GM19324 (cell line): Measurements from ENCODE around the gene AGXT2.
A peak's percentile ranks its signal among the peaks of the same experiment; 100 is the strongest.

Source experiments
- ATAC-seq: cut with Tn5 transposase; IDR thresholded peaks from one replicate; pipeline ENCODE4 v1.9.1; 2021; ENCODE audit warnings: mild to moderate bottlenecking, moderate library complexity; ENCODE audit not compliant: unreplicated experiment, low FRiP score

The AGXT2 gene

DNA sequence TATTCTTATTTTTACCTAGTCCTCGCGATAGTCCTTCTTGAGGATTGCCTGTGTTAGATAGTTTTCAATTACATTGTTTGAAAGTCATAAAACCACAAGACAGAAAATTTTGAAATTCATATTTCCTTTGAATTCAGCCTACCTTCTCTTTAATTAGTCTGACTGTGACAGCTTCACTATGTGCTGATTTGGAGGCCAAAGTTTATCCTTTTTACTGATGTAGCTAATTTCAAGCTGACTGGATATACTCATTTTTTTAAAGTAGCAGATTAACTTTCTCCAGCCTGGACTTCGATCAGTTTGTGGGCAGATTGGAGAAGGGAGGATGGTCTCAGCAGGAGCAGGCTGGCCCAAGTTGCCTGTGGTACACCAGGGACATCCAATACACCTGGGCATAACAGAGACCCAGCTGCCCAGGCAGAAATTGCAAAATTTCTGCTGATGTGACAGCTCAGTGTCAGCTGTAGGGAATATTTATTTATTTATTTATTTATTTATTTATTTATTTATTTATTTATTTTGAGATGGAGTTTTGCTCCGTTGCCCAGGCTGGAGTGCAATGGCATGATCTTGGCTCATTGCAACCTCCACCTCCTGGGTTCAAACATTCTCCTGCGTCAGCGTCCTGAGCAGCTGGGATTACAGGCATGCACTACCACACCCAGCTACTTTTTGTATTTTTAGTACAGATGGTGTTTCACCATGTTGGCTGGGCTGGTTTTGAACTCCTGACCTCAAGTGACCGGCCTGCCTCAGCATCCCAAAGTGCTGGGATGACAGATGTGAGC lies 24.2 kb downstream of the AGXT2 start:
- no peak for ATAC-seq

- ATAC-seq = no peak
Measured at GRCh38 chr5:35016174-35017051, 31.3 kb downstream of the AGXT2 start.

GRCh38 chr5:35015063-35015462 lies 32.7 kb downstream of the AGXT2 start:
- ATAC-seq = no peak

- no peak for ATAC-seq
Measured at GRCh38 chr5:35012796-35013195, 35.0 kb downstream of the AGXT2 start.

GRCh38 chr5:35012365-35012764 lies 35.4 kb downstream of the AGXT2 start:
- ATAC-seq = no peak

DNA sequence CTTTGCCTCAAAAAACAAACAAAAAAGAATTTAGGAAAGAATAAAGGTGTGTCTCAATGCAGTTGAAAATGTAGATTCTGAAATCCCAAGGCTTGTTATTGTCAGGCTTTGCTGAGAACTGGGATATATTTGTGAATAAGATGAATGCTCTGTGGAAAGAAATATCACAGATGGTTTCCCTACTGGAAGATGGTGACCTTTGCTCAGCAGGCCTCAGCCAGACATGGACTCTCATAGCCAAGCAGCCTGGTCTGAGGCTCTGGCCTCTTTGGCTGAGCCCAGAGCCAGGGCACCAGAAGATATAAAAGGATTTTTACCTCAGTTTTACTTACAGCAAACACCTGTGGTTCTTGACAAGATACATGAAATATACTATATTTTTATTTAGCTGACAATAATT lies 37.1 kb downstream of the AGXT2 start:
- ATAC-seq = no peak

GRCh38 chr5:35009657-35010056 lies 38.1 kb downstream of the AGXT2 start:
- no peak for ATAC-seq

DNA sequence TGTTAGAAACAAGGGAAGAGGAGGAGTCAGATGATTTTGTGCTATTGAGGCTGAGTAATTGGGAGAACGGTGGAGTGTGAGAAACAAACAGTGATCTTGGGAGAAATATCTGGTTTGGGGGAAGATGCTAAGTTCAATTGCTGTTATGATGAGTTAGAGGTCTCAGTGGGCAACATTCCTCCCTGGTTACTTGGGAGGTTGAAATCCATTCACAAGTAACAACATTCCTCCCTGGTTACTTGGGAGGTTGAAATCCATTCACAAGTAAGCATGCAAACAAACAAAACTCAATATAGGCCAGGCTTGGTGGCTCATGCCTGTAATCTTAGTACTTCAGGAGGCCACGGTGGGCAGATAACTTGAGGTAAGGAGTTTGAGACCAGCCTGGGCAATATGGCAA lies 38.7 kb downstream of the AGXT2 start:
- no peak for ATAC-seq

- ATAC-seq = no peak
Measured at GRCh38 chr5:35004771-35005170, 43.0 kb downstream of the AGXT2 start.

DNA sequence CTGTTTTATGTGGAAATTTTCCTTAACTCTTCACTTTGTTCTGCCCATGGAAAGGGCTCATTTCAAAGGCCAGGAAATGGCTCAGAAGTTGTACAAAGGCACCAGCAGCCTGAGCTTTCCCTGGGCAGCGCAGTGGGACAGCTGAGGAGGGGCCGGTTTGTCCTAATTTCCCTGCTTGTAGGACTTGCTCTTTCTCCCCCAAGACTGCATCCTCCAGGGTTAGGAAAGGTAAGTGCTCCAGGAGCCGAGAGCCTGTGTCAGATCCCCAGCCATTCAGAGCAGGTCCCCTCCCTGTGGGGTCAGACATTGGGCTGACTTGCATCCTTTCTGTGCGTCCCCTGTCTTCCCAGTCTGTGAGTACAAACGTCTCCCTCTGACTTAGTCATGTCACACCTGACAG lies 43.5 kb downstream of the AGXT2 start:
- no peak for ATAC-seq

DNA sequence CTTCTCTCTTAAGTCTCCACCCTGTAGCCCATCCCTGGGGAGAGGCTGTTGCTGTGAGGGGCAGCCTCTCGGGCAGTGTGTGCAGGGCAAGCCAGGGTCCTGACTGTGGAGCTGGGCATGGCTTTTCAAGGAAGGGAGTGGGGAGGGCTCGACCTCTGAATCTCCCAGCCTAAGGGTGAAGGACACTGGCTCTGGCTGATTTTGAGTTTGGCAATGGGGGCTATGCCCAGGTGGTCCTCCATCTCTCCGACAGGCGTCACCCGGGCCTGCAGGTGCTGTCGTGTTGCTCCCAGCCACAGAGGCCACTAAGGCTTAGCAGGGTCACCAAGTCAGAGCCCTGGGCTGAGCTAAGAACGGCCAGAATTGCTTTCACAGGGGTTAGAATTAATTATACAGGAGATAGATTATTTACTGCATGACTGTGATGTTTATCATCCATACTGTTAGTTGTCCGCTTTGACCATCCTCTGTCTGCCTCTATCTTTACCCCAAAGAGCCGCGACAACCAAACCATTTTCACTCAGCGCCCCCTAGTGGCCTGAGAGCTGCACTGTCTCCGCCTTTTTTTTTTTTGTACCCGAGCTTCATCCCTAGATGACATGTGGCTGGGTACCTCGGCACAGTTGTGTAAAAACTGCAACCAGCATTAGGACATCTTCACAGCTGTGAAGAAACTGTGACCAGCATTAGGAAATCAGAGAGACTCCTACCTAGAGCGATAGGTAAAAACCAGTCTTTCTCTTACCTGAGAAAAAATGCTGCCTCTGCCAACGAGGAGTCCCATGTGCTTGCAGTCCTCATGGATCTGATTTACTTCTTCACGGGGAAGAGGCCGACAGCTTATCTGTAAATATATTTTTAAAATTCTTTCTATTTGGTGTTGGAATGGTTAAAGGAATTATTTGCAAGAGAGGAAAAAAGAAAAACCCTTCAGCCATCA lies 44.5 kb downstream of the AGXT2 start:
- ATAC-seq = peak; percentile 68

DNA sequence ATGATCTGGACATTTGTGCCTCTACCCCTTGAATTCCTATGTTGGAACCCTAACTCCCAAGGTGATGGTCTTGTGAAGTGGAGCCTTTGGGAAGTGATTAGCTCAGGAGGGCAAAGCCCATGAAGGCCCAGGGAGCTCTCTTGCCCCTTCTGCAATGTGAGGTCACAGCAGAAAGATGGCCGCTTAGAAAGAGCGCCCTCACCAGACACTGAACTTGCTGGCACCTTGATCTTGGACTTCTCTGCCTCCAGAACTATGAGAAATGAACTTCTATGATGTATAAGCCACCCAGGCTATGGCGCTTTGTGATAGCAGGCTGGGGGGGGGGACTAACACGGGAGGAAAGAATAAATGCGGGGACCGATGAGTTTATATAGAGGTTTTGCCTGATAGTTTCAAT lies 45.3 kb downstream of the AGXT2 start:
- no peak for ATAC-seq

- no peak for ATAC-seq
Measured at GRCh38 chr5:35001842-35002241, 45.9 kb downstream of the AGXT2 start.

DNA sequence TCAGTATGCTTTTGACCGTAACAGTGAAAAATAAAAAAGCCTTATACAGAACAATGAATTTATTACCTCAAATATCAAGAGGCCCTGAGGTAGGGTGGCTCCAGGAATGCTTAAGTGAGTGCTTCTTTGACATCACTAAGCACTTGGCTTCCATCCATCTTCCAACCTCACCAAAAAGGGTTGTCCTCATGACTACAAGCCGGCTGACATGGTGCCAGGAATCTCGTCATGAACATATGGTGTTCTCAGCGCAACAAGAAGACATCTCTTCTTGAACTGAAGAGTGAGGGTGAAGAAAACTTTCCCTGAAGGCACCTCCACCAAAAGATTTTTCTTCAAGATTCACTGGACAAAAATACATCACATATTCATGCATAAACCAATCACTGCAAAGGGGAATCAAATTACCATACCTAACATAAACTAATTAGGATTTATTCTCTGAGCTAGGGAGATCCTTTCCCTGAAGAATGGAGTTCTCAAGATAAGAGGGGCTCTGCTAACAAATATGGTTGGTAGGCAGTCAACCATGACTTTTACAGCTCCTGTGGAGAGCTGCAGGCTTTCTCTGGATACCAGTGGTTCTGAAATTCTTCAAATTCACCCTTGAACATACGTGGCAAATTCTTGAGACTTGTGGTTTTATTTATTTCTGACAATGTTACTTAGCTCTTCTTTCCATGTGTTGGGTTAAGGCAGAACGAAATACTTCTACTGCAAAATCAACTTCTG lies 49.5 kb downstream of the AGXT2 start:
- no peak for ATAC-seq

DNA sequence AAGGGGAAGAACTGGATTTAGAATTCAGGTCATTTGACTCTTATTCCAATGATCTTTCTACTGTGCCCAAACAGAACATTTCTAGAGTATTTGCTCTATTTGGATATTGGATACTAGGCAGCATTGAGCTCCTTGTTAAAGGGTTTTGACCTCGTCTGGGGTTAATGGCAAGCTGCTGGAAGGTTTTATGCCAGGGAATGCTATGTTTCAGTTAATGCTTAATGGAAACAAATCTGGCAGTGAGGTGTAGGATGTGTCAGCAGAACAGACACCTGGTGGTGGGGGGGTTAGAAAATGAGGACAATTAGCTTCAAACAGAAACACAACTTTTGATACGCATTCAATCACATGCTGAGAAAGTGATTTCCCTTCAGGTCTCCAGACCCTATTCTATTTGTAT lies 51.5 kb downstream of the AGXT2 start:
- ATAC-seq = no peak

DNA sequence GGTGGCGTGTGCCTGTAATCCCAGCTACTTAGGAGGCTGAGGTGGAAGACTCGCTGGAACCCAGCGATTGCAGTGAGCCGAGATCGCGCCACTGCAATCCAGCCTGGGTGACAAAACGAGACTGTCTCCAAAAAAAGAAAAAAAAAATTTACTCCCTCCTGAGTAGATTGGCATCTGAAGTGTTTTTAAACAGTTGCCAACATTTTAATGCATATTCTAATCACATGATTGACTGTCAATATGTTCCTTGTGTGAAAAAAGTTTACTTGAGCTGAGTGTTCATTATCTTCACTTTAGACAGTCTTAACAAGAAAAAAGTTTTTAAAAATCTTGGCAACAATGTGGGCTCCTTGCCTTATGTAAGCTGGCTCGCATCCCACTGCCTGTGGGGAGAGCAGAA lies 53.8 kb downstream of the AGXT2 start:
- no peak for ATAC-seq

GRCh38 chr5:34991486-34992238 lies 56.1 kb downstream of the AGXT2 start:
- no peak for ATAC-seq

- no peak for ATAC-seq
Measured at GRCh38 chr5:34986965-34987364, 60.8 kb downstream of the AGXT2 start.

- ATAC-seq = no peak
Measured at GRCh38 chr5:34982823-34983222, 64.9 kb downstream of the AGXT2 start.
